HEK293 (cell line): ENCODE measurements around the gene HDAC7.
A peak's percentile ranks its signal among the peaks of the same experiment; 100 is the strongest.

ENCODE experiments used
- CTCF ChIA-PET: fragments of 350-600 bp; formaldehyde crosslinking; extraction: SDS; loops from one replicate; lab custom pipeline; 2021; ENCODE audit warnings: antibody characterized with exemption; lab: Yijun Ruan, JAX
- POLR2A ChIA-PET: fragments of 300-600 bp; formaldehyde crosslinking; extraction: SDS; loops from one replicate; lab custom pipeline; 2020; ENCODE audit warnings: antibody characterized with exemption, inconsistent platforms; lab: Yijun Ruan, JAX
- H3K27ac ChIP-seq: fragments of 200-500 bp; sonication (Bioruptor generic); 2 replicates; pipeline ENCODE4 v1.5.1; 2014; ENCODE audit warnings: low read depth, low read length, control low read depth, inconsistent platforms; ENCODE audit errors: extremely low read depth
- H3K36me3 ChIP-seq, 2 experiments: fragments of 200-500 bp in 1 of 2; sonication (Bioruptor generic) in 1 of 2; 1 replicate in 1 of 2; 2 replicates in 1 of 2; pipeline ENCODE4 v1.5.1; 2014 to 2017; ENCODE audit warnings: inconsistent platforms in 2 of 2, low read length in 2 of 2; ENCODE audit not compliant: control insufficient read depth in 2 of 2, insufficient read depth in 1 of 2
- H3K4me1 ChIP-seq: fragments of 200-500 bp; sonication (Bioruptor generic); 2 replicates; pipeline ENCODE4 v1.5.1; 2014; ENCODE audit warnings: mild to moderate bottlenecking, low read length, inconsistent platforms; ENCODE audit not compliant: control insufficient read depth, insufficient read depth
- H3K4me3 ChIP-seq: 2 replicates; pipeline ENCODE4 v1.5.1; 2011; ENCODE audit warnings: low read depth, mild to moderate bottlenecking, control low read depth, low read length, moderate library complexity
- H3K9me3 ChIP-seq: fragments of 200-500 bp; sonication (Bioruptor generic); 2 replicates; pipeline ENCODE4 v1.5.1; 2014; ENCODE audit warnings: low read depth, low read length, inconsistent platforms; ENCODE audit not compliant: control insufficient read depth, insufficient read depth
- GLI2 ChIP-seq: fragments of 450-650 bp; formaldehyde crosslinking; IDR thresholded peaks from 2 replicates; pipeline ENCODE4; 2017; ENCODE audit warnings: missing biosample characterization, missing genetic modification characterization, low read depth, borderline replicate concordance
- IKZF3 ChIP-seq: fragments of 450-650 bp; IDR thresholded peaks from 2 replicates; pipeline ENCODE4 v1.5.0; 2018; ENCODE audit warnings: missing biosample characterization, mild to moderate bottlenecking, missing genetic modification characterization, moderate library complexity
- TCF7L2 ChIP-seq: IDR thresholded peaks from 2 replicates; pipeline ENCODE4 v1.6.1; 2011; ENCODE audit warnings: low read depth, mild to moderate bottlenecking, inconsistent platforms, low read length, moderate library complexity, borderline replicate concordance
- TSHZ1 ChIP-seq: fragments of 450-650 bp; formaldehyde crosslinking; IDR thresholded peaks from 2 replicates; pipeline ENCODE4 v1.5.1; 2016; ENCODE audit warnings: missing biosample characterization, missing genetic modification characterization, borderline replicate concordance
- WT1 ChIP-seq: fragments of 450-650 bp; formaldehyde crosslinking; IDR thresholded peaks from 2 replicates; pipeline ENCODE4 v1.5.1; 2016; ENCODE audit warnings: missing biosample characterization, missing genetic modification characterization
- ZBTB17 ChIP-seq: fragments of 450-650 bp; formaldehyde crosslinking; IDR thresholded peaks from 2 replicates; pipeline ENCODE4 v1.5.1; 2016; ENCODE audit warnings: missing biosample characterization, missing genetic modification characterization
- ZNF114 ChIP-seq: fragments of 450-650 bp; formaldehyde crosslinking; IDR thresholded peaks from 2 replicates; pipeline ENCODE4 v1.5.0; 2017; ENCODE audit warnings: missing biosample characterization, missing genetic modification characterization
- ZNF175 ChIP-seq: fragments of 450-650 bp; formaldehyde crosslinking; IDR thresholded peaks from 2 replicates; pipeline ENCODE4 v1.5.1; 2016; ENCODE audit warnings: missing biosample characterization, missing genetic modification characterization
- ZNF2 ChIP-seq: fragments of 450-650 bp; formaldehyde crosslinking; IDR thresholded peaks from 2 replicates; pipeline ENCODE4 v1.5.1; 2016; ENCODE audit warnings: missing biosample characterization, missing genetic modification characterization
- ZNF248 ChIP-seq: fragments of 450-650 bp; formaldehyde crosslinking; IDR thresholded peaks from 2 replicates; pipeline ENCODE4 v1.5.1; 2017; ENCODE audit warnings: missing biosample characterization, missing genetic modification characterization
- ZNF350 ChIP-seq: fragments of 450-650 bp; formaldehyde crosslinking; IDR thresholded peaks from 2 replicates; pipeline ENCODE4 v1.5.0; 2017; ENCODE audit warnings: missing biosample characterization, mild to moderate bottlenecking, missing genetic modification characterization
- ZNF518A ChIP-seq: fragments of 450-650 bp; formaldehyde crosslinking; conservative IDR thresholded peaks from 2 replicates; pipeline ENCODE4 v1.5.1; 2016; ENCODE audit warnings: low read depth, missing biosample characterization, missing genetic modification characterization
- ZNF558 ChIP-seq: fragments of 450-650 bp; formaldehyde crosslinking; IDR thresholded peaks from 2 replicates; pipeline ENCODE4 v1.5.1; 2016; ENCODE audit warnings: missing biosample characterization, missing genetic modification characterization
- ZNF664 ChIP-seq: fragments of 450-650 bp; formaldehyde crosslinking; IDR thresholded peaks from 2 replicates; pipeline ENCODE4 v1.5.1; 2016; ENCODE audit warnings: missing biosample characterization, missing genetic modification characterization
- ZNF701 ChIP-seq: fragments of 450-650 bp; formaldehyde crosslinking; IDR thresholded peaks from 2 replicates; pipeline ENCODE4 v1.5.1; 2016; ENCODE audit warnings: missing biosample characterization, missing genetic modification characterization
- ZNF768 ChIP-seq: fragments of 450-650 bp; formaldehyde crosslinking; IDR thresholded peaks from 2 replicates; pipeline ENCODE4 v1.5.1; 2018; ENCODE audit warnings: missing biosample characterization, mild to moderate bottlenecking, missing genetic modification characterization
- ZNF777 ChIP-seq: fragments of 450-650 bp; formaldehyde crosslinking; IDR thresholded peaks from 2 replicates; pipeline ENCODE4 v1.5.1; 2017; ENCODE audit warnings: missing biosample characterization, missing genetic modification characterization, borderline replicate concordance
- TF ChIP-seq, protein P1 (sequence below): fragments of 450-650 bp; formaldehyde crosslinking; IDR thresholded peaks from 2 replicates; pipeline ENCODE4 v1.5.1; 2017; ENCODE audit warnings: missing biosample characterization, missing genetic modification characterization
- TF ChIP-seq, protein P2 (sequence below): fragments of 450-650 bp; formaldehyde crosslinking; IDR thresholded peaks from 2 replicates; pipeline ENCODE4 v1.5.1; 2016; ENCODE audit warnings: missing biosample characterization, missing genetic modification characterization

HDAC7 gene

DNA sequence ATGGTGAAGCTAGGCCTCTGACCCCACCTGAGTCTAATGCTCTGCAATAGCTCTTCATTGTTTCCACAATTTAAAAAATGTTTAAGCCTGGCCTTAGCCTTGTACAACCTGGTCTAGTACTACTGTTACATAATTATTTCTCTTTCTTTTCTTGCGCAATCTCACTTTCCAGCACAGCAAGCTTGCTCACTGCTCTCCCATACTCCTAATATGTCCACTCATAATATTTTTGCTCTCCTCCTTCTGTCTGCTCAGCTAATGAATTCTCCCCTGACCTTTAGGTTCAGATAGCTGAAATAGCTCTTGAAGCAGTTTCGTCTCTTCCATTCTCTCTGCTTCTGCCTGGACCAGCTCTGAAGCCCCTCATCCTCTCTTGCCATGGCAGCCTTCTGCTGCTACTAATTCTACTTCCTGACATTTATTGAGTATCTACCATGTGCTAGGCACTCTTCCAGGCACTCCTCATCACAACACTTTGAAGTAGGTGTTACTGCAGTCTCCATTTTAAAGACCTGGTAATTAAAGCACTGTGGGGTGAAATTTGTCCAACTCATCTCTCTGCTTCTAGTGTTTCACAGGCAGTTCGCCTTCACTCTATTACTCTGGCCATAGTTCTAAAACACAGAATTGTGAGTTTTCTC is 49.5 kb downstream of the HDAC7 start (continued):
- TF ChIP-seq ZNF518A (tag by site-specific recombination) (0 out of 2 replicates have a peak, but pooled peaks have one; percentile 15), ZNF558 (tag by site-specific recombination) (0 out of 2 replicates have a peak, but pooled peaks have one; percentile 41), GLI2 (tag by site-specific recombination) (no peak), ZBTB17 (tag by site-specific recombination) (peak; percentile 56), TSHZ1 (tag by site-specific recombination) (no peak; the same call in 1 of the 2 replicates), ZNF2 (no peak)

DNA sequence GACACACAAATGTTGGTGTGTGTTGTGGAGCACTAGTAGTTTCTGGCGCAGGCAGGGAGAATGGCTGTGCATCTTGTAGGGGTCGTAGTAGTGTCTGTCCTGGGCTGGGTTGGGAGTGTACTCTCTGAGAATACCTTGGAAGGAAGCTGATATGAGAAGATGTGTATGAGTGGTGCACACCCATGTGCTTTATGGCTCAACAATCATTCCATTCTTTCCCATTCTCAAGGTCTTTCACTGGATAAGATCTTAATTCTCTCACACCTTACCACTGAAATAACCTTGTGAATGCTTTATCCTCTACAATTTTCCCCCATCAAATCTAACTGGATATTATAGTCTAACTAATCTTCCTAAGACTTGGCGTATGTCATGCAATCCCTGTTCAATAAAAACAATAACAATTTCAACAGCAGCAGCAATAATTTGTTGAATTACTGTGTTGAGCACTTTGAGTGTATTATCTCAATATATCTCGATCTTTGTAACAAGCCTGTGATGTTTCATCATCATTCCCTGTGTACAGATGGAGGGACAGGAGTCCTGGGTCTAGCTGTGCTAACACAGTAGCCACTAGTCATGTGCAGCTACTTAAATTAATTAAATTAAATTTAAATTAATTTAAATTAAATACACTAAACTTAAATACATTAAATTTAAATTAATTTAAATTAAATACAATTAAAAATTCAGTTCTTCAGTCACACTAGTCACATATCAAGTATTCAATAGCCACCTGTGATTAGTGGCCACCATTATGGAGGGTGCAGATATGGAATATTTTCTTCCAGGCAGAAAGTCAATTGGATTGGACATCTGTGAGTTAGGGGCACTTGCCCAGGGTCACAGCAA is 50.2 kb downstream of the HDAC7 start:
- CTCF ChIA-PET, result interaction anchor here (0.5 to 19.6 kb wide), 12 partner anchors 10 to 736 kb away, joined by 3 to 784 read pairs (median 6); partner anchors contain the start of gene RAPGEF3
- Histone ChIP-seq H3K9me3 (no peaks in the 10 kb centered on the region), H3K36me3 (no peaks in the 10 kb centered on the region), H3K27ac (peak overlapping the region; percentile 3; the same call in 1 of the 2 replicates), H3K4me3 (no peak overlapping the region), H3K4me1 (no peaks in the 10 kb centered on the region; the same call in 1 of the 2 replicates)
- POLR2A ChIA-PET, result interaction anchor here (1.0 to 3.7 kb wide), 4 partner anchors 9 to 51 kb away, joined by 4 to 34 read pairs (median 6); partner anchors contain the start of genes HDAC7 and RAPGEF3
- TF ChIP-seq ZNF114 (tag by site-specific recombination) (no peak), ZNF701 (tag by site-specific recombination) (no peak), ZNF248 (tag by site-specific recombination) (no peak), ZNF175 (tag by site-specific recombination) (no peak), WT1 (tag by site-specific recombination) (no peak), ZNF777 (tag by site-specific recombination) (no peak), ZNF664 (peak; percentile 97), ZNF768 (peak; percentile 9; the same call in 1 of the 2 replicates), TCF7L2 (no peak), IKZF3 (tag by site-specific recombination) (peak; percentile 43; the same call in 1 of the 2 replicates), ZNF350 (no peak)
- TF ChIP-seq, protein P1, sequence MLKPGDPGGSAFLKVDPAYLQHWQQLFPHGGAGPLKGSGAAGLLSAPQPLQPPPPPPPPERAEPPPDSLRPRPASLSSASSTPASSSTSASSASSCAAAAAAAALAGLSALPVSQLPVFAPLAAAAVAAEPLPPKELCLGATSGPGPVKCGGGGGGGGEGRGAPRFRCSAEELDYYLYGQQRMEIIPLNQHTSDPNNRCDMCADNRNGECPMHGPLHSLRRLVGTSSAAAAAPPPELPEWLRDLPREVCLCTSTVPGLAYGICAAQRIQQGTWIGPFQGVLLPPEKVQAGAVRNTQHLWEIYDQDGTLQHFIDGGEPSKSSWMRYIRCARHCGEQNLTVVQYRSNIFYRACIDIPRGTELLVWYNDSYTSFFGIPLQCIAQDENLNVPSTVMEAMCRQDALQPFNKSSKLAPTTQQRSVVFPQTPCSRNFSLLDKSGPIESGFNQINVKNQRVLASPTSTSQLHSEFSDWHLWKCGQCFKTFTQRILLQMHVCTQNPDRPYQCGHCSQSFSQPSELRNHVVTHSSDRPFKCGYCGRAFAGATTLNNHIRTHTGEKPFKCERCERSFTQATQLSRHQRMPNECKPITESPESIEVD, result peak; percentile 83
- TF ChIP-seq, protein P2, sequence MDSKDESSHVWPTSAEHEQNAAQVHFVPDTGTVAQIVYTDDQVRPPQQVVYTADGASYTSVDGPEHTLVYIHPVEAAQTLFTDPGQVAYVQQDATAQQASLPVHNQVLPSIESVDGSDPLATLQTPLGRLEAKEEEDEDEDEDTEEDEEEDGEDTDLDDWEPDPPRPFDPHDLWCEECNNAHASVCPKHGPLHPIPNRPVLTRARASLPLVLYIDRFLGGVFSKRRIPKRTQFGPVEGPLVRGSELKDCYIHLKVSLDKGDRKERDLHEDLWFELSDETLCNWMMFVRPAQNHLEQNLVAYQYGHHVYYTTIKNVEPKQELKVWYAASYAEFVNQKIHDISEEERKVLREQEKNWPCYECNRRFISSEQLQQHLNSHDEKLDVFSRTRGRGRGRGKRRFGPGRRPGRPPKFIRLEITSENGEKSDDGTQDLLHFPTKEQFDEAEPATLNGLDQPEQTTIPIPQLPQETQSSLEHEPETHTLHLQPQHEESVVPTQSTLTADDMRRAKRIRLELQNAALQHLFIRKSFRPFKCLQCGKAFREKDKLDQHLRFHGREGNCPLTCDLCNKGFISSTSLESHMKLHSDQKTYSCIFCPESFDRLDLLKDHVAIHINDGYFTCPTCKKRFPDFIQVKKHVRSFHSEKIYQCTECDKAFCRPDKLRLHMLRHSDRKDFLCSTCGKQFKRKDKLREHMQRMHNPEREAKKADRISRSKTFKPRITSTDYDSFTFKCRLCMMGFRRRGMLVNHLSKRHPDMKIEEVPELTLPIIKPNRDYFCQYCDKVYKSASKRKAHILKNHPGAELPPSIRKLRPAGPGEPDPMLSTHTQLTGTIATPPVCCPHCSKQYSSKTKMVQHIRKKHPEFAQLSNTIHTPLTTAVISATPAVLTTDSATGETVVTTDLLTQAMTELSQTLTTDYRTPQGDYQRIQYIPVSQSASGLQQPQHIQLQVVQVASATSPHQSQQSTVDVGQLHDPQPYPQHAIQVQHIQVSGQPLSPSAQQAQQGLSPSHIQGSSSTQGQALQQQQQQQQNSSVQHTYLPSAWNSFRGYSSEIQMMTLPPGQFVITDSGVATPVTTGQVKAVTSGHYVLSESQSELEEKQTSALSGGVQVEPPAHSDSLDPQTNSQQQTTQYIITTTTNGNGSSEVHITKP (tag by site-specific recombination), result peak; percentile 42
